Fibroblast of lung (primary cell): ENCODE results near the gene STK16. TPM values are rescaled to one million over a fixed set of nuclear protein-coding genes. Genes with fewer than 3 reads are reported as not detected.

Source experiments
- DNase-seq, 2 donors: peaks; one replicate each; pipeline versions ENCODE4 v3.0.0 to v3.0.0-alpha.2; 2010; ENCODE audit warnings: low read depth in 2 of 2
- H2AFZ ChIP-seq: 2 replicates; pipeline ENCODE4 v1.5.1; 2012; ENCODE audit warnings: low read length, control low read depth, inconsistent platforms
- H3K27ac ChIP-seq: 2 replicates; pipeline ENCODE4 v1.5.1; 2011; ENCODE audit warnings: low read length, control low read depth; ENCODE audit not compliant: insufficient read depth
- H3K27me3 ChIP-seq: 2 replicates; pipeline ENCODE4 v1.5.1; 2011; ENCODE audit warnings: mild to moderate bottlenecking, low read length; ENCODE audit not compliant: control insufficient read depth, insufficient read depth
- H3K36me3 ChIP-seq: 2 replicates; pipeline ENCODE4 v1.5.1; 2011; ENCODE audit warnings: low read length; ENCODE audit not compliant: control insufficient read depth, insufficient read depth
- H3K4me1 ChIP-seq: 2 replicates; pipeline ENCODE4 v1.5.1; 2011; ENCODE audit warnings: low read length; ENCODE audit not compliant: control insufficient read depth, insufficient read depth; ENCODE audit errors: extremely low read depth
- H3K4me2 ChIP-seq: 2 replicates; pipeline ENCODE4 v1.5.1; 2011; ENCODE audit warnings: low read length, control low read depth; ENCODE audit not compliant: insufficient read depth; ENCODE audit errors: extremely low read depth
- H3K4me3 ChIP-seq, 4 experiments: fragments of 200-600 bp in 1 of 4; sonication (generic) in 1 of 4; replicated peaks in 1 of 4; 2 replicates each; pipeline ENCODE4 v1.5.1; 2011 to 2016; ENCODE audit warnings: low read length in 4 of 4, low read depth in 3 of 4, mild to moderate bottlenecking in 3 of 4, control low read depth in 2 of 4, inconsistent platforms in 1 of 4, mixed read lengths in 1 of 4; ENCODE audit not compliant: insufficient read depth in 1 of 4; ENCODE audit errors: control extremely low read depth in 1 of 4
- H3K79me2 ChIP-seq: 2 replicates; pipeline ENCODE4 v1.5.1; 2012; ENCODE audit warnings: mild to moderate bottlenecking, low read length, inconsistent platforms; ENCODE audit not compliant: control insufficient read depth, insufficient read depth
- H3K9ac ChIP-seq: 2 replicates; pipeline ENCODE4 v1.5.1; 2011; ENCODE audit warnings: mild to moderate bottlenecking, low read length, control low read depth; ENCODE audit not compliant: insufficient read depth
- H3K9me3 ChIP-seq: 2 replicates; pipeline ENCODE4 v1.5.1; 2012; ENCODE audit warnings: low read depth, low read length; ENCODE audit not compliant: control insufficient read depth, insufficient read depth
- H4K20me1 ChIP-seq: 2 replicates; pipeline ENCODE4 v1.5.1; 2011; ENCODE audit warnings: low read length; ENCODE audit not compliant: control insufficient read depth, insufficient read depth; ENCODE audit errors: extremely low read depth
- CTCF ChIP-seq, 2 donors: IDR thresholded peaks in 1 of 2; conservative IDR thresholded peaks in 1 of 2; 1 replicate in 1 of 2; 2 replicates in 1 of 2; pipeline ENCODE4 v1.5.1; 2011 to 2012; ENCODE audit warnings: low read length in 2 of 2, control low read depth in 1 of 2, inconsistent platforms in 1 of 2, low read depth in 1 of 2, mild to moderate bottlenecking in 1 of 2
- EZH2 ChIP-seq: IDR thresholded peaks from 2 replicates; pipeline ENCODE4 v1.5.1; 2012; ENCODE audit warnings: low read length, control low read depth, mild to moderate bottlenecking; ENCODE audit errors: missing control alignments
- polyA plus RNA-seq, 2 donors: library from polyadenylated mRNA; depleted of rRNA in 1 of 2; stranded (reverse) in 1 of 2; unstranded in 1 of 2; fragments of >200 nt; gene quantifications; 2 replicates each; pipeline ENCODE4 v1.2.1, GENCODE V29; 2011 to 2012; ENCODE audit warnings: missing spikeins in 1 of 2
- total RNA-seq: library from RNA; depleted of rRNA; stranded (reverse); fragments of >200 nt; gene quantifications from 2 replicates; pipeline ENCODE4 v1.2.1, GENCODE V29; 2014

STK16 gene
- total and polyA plus RNA-seq, 2 donors (not counting 1 experiment from before 2014, with no cell fraction given): 30.7 to 35.7 TPM

GRCh38 chr2:219296631-219297391 lies 51.5 kb downstream of the STK16 start:
- H3K9me3 ChIP-seq: no peaks in the 10 kb centered on the region
- peaks cover 3% of the 10 kb centered on the region for H3K4me1 ChIP-seq
- H3K27ac ChIP-seq: no peak overlapping the region
- no peak overlapping the region for H3K9ac ChIP-seq
- no peak overlapping the region for H3K4me3 ChIP-seq
- TF ChIP-seq EZH2 (no peak), CTCF (conservative IDR thresholded peaks at IDR 0.05 in 1 of 2, IDR thresholded peaks at IDR 0.05 in 1 of 2; ENCODE audit: low read depth in 1 of 2, low read length in 2 of 2) (no peak)
- H3K79me2 ChIP-seq: no peaks in the 10 kb centered on the region
- H4K20me1 ChIP-seq: no peaks in the 10 kb centered on the region
- no peak for DNase-seq
- no peak overlapping the region for H2AFZ ChIP-seq
- peaks cover 15% of the 10 kb centered on the region for H3K27me3 ChIP-seq
- H3K36me3 ChIP-seq: no peaks in the 10 kb centered on the region
- H3K4me2 ChIP-seq: no peak overlapping the region

- Histone ChIP-seq H2AFZ (no peak overlapping the region), H3K27ac (no peak overlapping the region), H3K4me1 (peaks cover 3% of the 10 kb centered on the region), H3K36me3 (no peaks in the 10 kb centered on the region), H3K4me2 (no peak overlapping the region), H3K4me3 (no peak overlapping the region), H3K9ac (no peak overlapping the region), H3K9me3 (no peaks in the 10 kb centered on the region), H4K20me1 (no peaks in the 10 kb centered on the region), H3K27me3 (peaks cover 15% of the 10 kb centered on the region), H3K79me2 (no peaks in the 10 kb centered on the region)
- DNase-seq: no peak
- TF ChIP-seq EZH2: no peak
- peak; percentile 29 to 38 for TF ChIP-seq CTCF (conservative IDR thresholded peaks at IDR 0.05 in 1 of 2, IDR thresholded peaks at IDR 0.05 in 1 of 2; ENCODE audit: low read depth in 1 of 2, low read length in 2 of 2)
Observed at GRCh38 chr2:219297766-219298456, 52.6 kb downstream of the STK16 start.

GRCh38 chr2:219298759-219299371 lies 53.6 kb downstream of the STK16 start:
- H3K9ac ChIP-seq: no peak overlapping the region
- H2AFZ ChIP-seq: no peak overlapping the region
- H3K4me3 ChIP-seq: no peak overlapping the region
- H3K79me2 ChIP-seq: no peaks in the 10 kb centered on the region
- H3K27ac ChIP-seq: no peak overlapping the region
- DNase-seq: peak; percentile 48 to 79
- TF ChIP-seq EZH2 (no peak), CTCF (conservative IDR thresholded peaks at IDR 0.05 in 1 of 2, IDR thresholded peaks at IDR 0.05 in 1 of 2; ENCODE audit: low read depth in 1 of 2, low read length in 2 of 2) (peak; percentile 95 to 99)
- H3K27me3 ChIP-seq: peaks cover 15% of the 10 kb centered on the region
- no peaks in the 10 kb centered on the region for H3K9me3 ChIP-seq
- peaks cover 3% of the 10 kb centered on the region for H3K4me1 ChIP-seq
- no peaks in the 10 kb centered on the region for H4K20me1 ChIP-seq
- H3K36me3 ChIP-seq: no peaks in the 10 kb centered on the region
- no peak overlapping the region for H3K4me2 ChIP-seq
